Activated CD8-positive, alpha-beta memory T cell treated with anti-CD3 and anti-CD28 coated beads for 24 hours (primary cell): Measurements from ENCODE around the gene ORMDL3.
"Not testable (repeated sequence)": the region's sequence is repeated elsewhere in the genome, so short reads cannot be mapped to it uniquely, and the experiment has no call there.

Experiments
- DNase-seq: peaks from one replicate; pipeline ENCODE4 v3.0.0-alpha.2; 2020

ORMDL3 gene

DNA sequence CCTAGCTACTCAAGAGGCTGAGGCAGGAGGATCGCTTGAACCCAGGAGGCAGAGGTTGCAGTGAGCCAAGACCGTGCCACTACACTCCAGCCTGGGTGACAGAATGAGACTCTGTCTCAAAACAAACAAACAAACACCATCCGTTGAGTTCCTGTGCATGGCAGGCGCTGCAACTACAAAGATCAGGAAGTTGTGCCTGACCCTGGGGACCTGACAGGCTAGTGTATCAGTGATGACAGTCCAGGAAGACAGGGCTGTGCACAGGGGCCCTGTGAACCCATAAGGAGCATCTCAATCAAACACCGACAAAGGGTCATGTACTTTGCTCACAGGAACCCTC lies 21.1 kb upstream of the ORMDL3 start:
- DNase-seq, result not testable (repeated sequence)

DNA sequence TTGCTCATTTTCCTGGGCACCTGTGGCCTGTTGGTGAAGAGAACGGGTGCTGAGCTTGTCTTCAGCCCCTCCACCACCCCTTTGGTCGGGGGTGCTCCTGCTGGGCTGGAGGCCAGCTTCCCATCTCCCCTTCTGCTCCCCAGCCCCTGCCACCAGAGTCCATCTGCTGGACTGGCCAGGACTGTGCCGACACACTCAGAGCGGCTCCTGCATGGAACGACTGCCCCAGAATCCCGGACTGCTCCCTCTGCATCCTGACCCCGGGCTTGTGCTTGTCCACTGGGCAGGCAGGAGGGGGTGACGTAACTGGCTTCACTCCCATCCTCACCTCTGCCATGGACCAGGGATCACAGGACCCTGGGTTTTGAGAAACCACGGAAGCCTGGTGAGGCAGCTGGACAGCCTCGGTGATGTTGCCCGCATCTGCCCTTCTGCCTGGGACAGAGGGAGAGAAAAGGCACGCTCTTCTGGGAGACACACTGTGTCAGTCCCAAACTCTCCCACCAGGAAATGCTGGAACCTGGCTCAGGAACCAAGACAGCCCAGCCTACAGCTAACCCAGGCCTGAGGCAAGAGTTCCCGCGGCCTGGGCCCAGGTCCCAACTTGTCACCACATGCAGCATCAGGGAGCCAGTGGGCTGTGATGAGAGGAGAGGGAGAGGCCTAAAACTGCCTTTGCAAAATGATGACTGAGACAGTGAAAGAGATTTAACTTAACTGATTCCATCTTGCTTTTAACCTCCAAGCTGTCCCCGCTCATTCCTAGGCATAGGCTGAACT lies 19.3 kb upstream of the ORMDL3 start:
- DNase-seq, result no peak

- DNase-seq, result no peak
Observed at GRCh38 chr17:39944393-39944711, 17.0 kb upstream of the ORMDL3 start.

GRCh38 chr17:39943702-39944392 lies 16.4 kb upstream of the ORMDL3 start:
- DNase-seq, result no peak

DNA sequence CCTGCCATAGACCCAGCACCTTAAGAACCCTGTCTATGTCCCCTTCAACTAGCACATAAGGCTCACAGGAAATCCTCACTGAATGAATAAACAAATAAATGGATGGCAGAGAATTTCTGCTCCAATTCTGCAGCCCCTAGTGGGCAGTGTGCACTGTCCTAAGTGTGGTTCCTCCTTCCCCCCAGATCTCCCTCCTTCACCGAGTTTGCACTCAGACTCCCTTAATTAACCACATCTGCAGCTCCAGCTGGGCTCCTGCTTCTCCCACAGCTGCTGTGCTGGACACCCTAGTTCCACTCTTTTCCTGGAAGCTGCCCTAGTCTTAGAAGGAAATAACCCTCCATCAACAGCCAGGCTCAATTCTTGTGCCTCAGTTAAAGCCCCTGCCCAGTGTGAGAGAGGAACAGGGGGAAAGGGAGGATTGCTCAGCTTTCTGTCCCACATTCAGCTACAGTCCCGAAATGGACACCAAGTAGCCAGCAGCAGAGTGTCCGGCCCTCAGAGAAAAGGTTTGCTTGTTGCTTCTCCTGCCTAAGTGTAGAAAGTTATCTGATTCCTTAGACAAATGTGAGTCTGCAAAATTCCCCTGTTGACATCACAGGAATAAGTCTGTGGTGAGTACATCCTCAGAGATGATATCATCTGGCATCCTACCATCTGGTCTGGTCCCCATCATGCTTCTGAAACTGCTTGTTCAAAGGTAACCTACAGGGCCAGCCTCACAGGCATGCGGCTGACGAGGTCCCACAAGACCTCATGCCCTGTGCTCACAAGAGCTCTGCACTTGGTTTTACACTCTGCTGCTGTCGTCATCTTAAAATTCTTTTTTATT lies 12.4 kb upstream of the ORMDL3 start:
- DNase-seq, result no peak

DNA sequence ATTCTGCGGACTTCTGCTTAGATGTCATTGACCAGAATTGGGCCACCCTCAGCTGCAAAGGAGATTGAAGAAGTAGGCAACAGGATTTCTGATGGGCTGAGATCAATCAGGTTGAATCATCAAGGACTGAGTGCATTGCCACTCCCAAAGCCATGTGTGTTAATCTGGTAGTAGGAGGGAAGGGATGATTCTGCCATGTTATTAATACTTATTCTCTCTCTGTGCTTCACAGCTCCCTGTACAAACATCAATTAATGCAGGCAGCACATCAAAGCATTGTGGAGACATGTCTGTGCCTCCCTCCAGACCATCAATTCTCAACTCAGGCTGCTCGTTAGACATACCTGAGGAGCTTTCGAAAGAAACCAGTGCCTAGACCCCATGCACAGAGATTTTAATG lies 11.7 kb upstream of the ORMDL3 start:
- DNase-seq, result no peak

DNA sequence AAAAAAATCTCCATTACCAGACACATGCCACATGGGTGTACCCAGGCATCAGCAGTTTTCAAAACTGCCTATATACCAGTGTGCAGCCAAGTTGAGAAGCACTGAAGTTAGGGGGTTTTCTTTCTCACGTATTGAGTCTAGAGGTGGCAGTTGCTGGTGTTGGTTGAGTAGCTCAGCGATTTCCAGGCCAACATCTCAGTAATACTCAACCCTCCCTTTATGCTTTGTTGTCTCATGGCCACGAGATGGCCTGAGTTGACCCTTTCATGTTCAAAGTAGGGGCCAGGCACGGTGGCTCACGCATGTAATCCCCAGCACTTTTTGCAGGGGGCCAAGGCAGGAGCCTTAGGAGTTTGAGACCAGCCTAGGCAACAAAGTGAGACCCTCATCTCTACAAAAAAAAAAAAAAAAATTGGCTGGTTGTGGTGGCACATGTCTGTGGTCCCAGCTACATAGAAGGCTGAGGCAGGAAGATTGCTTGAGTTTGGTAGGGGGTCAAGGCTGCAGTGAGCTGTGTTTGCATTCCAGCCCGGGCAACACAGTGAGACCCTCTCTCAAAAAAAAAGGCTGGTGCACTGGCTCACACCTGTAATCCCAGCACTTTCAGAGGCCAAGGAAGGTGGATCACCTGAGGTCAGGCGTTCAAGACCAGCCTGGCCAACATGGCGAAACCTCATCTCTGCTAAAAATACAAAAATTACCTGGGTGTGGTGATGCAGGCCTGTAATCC lies 10.9 kb upstream of the ORMDL3 start:
- no peak for DNase-seq

- DNase-seq, result no peak
Observed at GRCh38 chr17:39937447-39937846, 10.0 kb upstream of the ORMDL3 start.

- DNase-seq, result no peak
Observed at GRCh38 chr17:39935909-39936308, 8.5 kb upstream of the ORMDL3 start.

DNA sequence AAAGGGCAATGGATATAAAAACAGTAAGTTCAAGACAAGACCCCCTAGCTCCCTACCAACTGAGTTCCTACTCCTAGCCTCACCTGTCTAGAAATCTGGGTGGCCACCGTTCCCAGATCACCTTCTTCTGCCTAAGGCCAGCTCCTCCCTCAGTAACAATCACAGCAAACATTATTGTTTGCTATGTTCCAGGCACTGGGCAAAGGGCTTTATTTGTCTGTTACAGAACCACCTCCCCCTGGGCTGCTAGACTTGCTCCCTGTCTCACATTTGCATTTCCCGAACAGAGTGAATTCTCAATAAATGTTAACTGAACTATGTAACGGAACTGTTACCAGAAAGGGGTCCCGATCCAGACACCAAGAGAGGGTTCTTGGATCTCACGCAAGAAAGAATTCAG lies 6.9 kb upstream of the ORMDL3 start:
- no peak for DNase-seq

DNA sequence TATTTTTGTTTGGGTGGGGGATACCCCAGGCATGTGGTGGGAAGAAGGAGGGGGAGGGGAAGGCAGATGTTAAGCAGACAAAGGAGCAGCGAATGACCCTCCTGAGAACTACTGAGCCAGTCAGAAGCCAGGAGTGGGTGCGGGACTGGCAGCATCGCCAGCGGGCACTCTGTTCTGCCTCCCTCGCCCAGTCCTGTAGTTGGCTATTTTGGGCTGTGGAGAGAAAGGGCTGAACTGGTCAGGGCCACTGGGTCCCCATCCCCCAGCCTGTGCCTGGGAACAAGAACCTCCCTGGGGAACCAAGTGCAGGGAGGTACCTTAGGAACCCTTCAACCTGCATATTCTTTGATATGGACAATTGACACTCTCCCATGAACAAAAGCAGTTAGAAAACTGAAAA lies 6.5 kb upstream of the ORMDL3 start:
- no peak for DNase-seq

- DNase-seq, result no peak
Observed at GRCh38 chr17:39929646-39930407, 2.4 kb upstream of the ORMDL3 start.

DNA sequence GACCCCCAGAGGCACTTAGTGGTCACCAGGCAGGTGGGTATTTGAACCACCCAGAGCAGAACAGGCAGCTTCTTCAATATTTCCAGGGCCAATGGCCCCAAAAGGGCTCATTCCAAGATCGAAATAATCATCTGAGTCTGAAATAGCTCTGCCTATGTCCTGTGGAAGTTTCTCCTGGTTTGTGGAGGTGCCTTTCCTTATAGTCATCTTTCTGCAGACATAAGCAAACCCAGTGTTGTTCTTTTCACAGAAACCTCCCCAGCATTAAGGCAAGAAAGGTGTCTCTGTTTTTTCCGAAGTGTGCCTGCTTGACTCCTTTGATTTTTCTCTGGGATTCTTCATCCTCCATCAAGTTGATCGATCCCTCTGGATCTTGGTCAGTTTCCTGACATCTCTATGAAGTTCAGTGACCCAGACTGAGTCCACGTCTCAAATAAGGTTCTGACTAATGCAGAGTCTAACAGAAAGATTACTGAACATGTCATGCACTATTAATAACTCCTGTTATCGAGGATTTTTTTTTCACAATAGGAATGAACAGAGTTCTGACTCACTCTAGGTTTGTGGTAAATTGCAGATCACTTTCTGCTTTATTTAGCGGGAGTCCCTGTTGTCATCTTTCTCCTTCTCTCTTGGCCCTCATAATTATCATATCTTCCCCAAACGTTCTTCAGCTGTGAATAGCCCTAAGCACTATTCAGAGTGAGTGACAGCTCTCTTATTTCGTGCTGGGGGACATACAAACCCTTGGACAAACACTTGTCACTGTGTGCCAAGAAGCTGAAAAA lies 1.7 kb upstream of the ORMDL3 start:
- DNase-seq, result no peak

- peak; percentile 75 for DNase-seq
Observed at GRCh38 chr17:39927929-39928857, 792 bp upstream of the ORMDL3 start.

DNA sequence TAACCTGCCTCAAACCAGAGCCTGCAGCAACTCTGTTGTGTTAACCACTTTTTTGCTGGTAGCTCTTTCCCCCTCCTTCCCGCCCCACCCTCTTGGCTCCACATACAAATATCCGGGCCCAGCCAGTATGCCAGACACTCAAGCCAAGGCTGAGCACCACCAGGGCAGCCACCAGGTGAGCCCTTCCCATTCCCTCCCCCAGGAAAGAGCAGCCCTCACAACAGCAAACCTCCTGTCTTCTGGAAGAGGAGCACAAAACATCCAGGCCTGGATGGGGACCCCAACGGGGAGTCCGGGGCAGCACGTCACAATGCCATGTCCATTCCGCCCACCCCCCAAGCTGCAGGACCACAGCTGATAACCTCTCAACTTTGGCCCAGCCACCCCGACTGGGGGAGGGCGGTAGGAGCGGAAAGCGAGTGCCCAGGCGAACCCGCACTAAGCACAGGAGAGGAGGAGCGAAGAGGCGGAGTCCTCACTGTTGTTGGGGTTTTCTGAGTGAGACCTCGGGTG lies 757 bp downstream of the ORMDL3 start:
- DNase-seq, result peak; percentile 81

DNA sequence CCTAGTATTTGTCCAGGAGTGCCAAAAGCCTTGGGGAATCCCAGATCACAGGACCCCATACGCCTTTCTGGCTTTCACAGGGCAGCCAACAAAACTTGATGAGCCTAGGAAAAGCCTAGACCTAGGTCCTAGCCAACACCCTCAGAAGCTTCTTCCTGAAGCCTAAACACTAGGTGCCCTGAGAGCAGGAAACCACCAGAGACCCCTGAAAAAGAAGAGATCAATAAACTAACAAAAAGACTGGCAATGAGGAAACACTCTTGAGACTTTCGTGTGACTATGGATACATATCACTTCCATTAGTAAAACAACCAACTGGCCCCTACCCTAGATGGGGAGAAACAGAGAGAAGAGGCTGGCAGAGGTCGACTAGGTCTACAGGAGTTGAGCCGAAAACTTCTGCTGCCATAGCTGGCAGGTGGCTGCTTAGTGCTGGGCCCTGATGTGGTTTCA lies 1.2 kb downstream of the ORMDL3 start:
- DNase-seq, result peak; percentile 79

GRCh38 chr17:39925282-39926134 lies 1.9 kb downstream of the ORMDL3 start:
- peak; percentile 67 for DNase-seq

DNA sequence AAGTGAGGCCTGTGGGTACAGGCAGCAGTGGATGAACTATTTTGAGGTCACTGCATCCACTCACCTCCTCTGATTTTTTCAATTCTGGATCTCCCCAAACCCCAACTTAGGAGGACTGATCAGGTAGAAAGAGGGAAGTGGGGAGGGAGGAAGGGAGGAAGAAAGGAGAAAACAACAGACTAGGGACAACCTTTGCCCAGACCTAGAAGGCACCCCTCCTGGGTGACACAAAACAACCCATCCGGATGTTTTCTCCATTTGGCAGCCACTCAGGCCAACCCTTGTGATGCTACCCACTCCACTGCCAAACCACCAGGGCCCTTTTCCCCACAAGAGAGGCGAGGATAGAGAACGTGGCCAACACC lies 2.7 kb downstream of the ORMDL3 start:
- DNase-seq, result no peak
